PFSK-1 (cell line): ENCODE measurements around the gene PLS3.

Experiments
- FOXP2 ChIP-seq: optimal IDR thresholded peaks from 2 replicates; pipeline ENCODE3; 2011; ENCODE audit warnings: borderline replicate concordance, control low read depth, inconsistent platforms; ENCODE audit not compliant: insufficient read depth; ENCODE audit errors: extremely low read length, extremely low read depth
- POLR2AphosphoS5 ChIP-seq: IDR thresholded peaks from 2 replicates; pipeline ENCODE4 v1.6.1; 2012; ENCODE audit warnings: low read depth, mild to moderate bottlenecking, control low read depth, low read length, moderate library complexity
- SIN3A ChIP-seq: IDR thresholded peaks from 2 replicates; pipeline ENCODE4 v1.6.1; 2012; ENCODE audit warnings: mild to moderate bottlenecking, low read length, moderate library complexity, borderline replicate concordance; ENCODE audit not compliant: insufficient read depth
- TAF1 ChIP-seq: IDR thresholded peaks from 2 replicates; pipeline ENCODE4 v1.6.1; 2012; ENCODE audit warnings: low read length, control low read depth, borderline replicate concordance; ENCODE audit not compliant: insufficient read depth
- TF ChIP-seq, protein P1 (sequence below), 2 experiments: IDR thresholded peaks; 2 replicates each; pipeline versions ENCODE4 v1.6.1 to v1.8.0; 2011 to 2012; ENCODE audit warnings: low read depth in 2 of 2, low read length in 2 of 2, control low read depth in 1 of 2, inconsistent platforms in 1 of 2, mild to moderate bottlenecking in 1 of 2, moderate library complexity in 1 of 2; ENCODE audit not compliant: insufficient read depth in 1 of 2

DNA sequence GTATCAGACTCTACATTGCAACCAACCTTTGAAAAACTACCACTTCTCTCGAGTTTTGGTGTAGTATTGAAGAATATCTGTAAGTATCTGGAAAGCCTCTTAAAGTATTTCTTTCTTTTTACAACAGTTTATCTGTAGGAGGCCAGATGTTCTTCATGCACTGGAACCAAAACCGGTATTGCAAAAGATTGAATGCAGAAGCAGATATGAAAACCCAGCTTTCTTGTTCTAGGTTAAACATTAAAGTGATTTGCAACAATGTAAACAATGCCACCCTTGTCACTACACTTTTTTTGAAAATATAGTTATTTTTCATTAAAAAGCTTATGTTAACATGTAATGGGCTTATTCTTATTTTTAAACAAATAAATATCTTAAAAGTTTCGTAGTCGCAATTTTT is 27.2 kb downstream of the PLS3 start:
- no peak for TF ChIP-seq TAF1
- TF ChIP-seq, protein P1, sequence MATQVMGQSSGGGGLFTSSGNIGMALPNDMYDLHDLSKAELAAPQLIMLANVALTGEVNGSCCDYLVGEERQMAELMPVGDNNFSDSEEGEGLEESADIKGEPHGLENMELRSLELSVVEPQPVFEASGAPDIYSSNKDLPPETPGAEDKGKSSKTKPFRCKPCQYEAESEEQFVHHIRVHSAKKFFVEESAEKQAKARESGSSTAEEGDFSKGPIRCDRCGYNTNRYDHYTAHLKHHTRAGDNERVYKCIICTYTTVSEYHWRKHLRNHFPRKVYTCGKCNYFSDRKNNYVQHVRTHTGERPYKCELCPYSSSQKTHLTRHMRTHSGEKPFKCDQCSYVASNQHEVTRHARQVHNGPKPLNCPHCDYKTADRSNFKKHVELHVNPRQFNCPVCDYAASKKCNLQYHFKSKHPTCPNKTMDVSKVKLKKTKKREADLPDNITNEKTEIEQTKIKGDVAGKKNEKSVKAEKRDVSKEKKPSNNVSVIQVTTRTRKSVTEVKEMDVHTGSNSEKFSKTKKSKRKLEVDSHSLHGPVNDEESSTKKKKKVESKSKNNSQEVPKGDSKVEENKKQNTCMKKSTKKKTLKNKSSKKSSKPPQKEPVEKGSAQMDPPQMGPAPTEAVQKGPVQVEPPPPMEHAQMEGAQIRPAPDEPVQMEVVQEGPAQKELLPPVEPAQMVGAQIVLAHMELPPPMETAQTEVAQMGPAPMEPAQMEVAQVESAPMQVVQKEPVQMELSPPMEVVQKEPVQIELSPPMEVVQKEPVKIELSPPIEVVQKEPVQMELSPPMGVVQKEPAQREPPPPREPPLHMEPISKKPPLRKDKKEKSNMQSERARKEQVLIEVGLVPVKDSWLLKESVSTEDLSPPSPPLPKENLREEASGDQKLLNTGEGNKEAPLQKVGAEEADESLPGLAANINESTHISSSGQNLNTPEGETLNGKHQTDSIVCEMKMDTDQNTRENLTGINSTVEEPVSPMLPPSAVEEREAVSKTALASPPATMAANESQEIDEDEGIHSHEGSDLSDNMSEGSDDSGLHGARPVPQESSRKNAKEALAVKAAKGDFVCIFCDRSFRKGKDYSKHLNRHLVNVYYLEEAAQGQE (IDR thresholded peaks at IDR 0.05; ENCODE audit: insufficient read depth in 1 of 2, low read depth in 2 of 2, low read length in 2 of 2): no peak
- no peak for TF ChIP-seq FOXP2
- TF ChIP-seq POLR2AphosphoS5: no peak
- no peak for TF ChIP-seq SIN3A
